ENCODE measurements around the gene MTHFD2. TPM values are rescaled to one million over a fixed set of nuclear protein-coding genes. Genes with fewer than 3 reads are reported as not detected.

The MTHFD2 gene
- 17.4 and 18.0 TPM in 2 replicates for total RNA-seq
- total RNA-seq (2013): 17.1 TPM
- 9.5 and 17.5 TPM in 2 replicates for polyA plus RNA-seq
- 11.5 and 13.4 TPM in 2 replicates for polyA minus RNA-seq

GRCh38 chr2:74198461-74199274, at the start of gene MTHFD2:
TSS of gene MTHFD2 (plus strand) at chr2:74198615. CDS start at chr2:74198642, 27 bp downstream.
- H3K27me3 ChIP-seq (replicated peaks in 1 of 4; ENCODE audit: control extremely low read depth in 1 of 4, control insufficient read depth in 3 of 4, insufficient read depth in 4 of 4, low read length in 3 of 4): no peaks in the 10 kb centered on the region
- POLR2A ChIA-PET: interaction anchor here (0.6 to 7.2 kb wide), 8 partner anchors 9 to 419 kb away, joined by 3 to 120 read pairs (median 4); partner anchors contain the start of genes BOLA3, DUSP11 and MOB1A
- Mint-ChIP-seq H3K4me1 (peaks cover 24% of the 10 kb centered on the region), H3K9me3 (ENCODE audit: insufficient read depth) (no peaks in the 10 kb centered on the region), H3K4me3 (peak within 1 kb of the TSS; percentile 98), H3K27me3 (no peaks in the 10 kb centered on the region), H3K27ac (peak within 1 kb of the TSS; percentile 99)
- H3K36me3 ChIP-seq (replicated peaks in 1 of 2; ENCODE audit: control extremely low read depth in 1 of 2, control insufficient read depth in 1 of 2, extremely low read depth in 1 of 2, insufficient read depth in 2 of 2, low read length in 1 of 2): no peaks in the 10 kb centered on the region
- no peak for TF ChIP-seq EZH2 (IDR thresholded peaks at IDR 0.05; ENCODE audit: borderline replicate concordance, insufficient read depth, low read depth, low read length, poor library complexity, severe bottlenecking)
- TF ChIP-seq, protein P1, sequence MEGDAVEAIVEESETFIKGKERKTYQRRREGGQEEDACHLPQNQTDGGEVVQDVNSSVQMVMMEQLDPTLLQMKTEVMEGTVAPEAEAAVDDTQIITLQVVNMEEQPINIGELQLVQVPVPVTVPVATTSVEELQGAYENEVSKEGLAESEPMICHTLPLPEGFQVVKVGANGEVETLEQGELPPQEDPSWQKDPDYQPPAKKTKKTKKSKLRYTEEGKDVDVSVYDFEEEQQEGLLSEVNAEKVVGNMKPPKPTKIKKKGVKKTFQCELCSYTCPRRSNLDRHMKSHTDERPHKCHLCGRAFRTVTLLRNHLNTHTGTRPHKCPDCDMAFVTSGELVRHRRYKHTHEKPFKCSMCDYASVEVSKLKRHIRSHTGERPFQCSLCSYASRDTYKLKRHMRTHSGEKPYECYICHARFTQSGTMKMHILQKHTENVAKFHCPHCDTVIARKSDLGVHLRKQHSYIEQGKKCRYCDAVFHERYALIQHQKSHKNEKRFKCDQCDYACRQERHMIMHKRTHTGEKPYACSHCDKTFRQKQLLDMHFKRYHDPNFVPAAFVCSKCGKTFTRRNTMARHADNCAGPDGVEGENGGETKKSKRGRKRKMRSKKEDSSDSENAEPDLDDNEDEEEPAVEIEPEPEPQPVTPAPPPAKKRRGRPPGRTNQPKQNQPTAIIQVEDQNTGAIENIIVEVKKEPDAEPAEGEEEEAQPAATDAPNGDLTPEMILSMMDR (IDR thresholded peaks at IDR 0.05): peak; percentile 93
- peak; percentile 87 for ATAC-seq (ENCODE audit: low read depth)
- H4K20me1 ChIP-seq (ENCODE audit: control insufficient read depth, insufficient read depth, low read length, poor library complexity, severe bottlenecking): no peaks in the 10 kb centered on the region
- H3K4me2 ChIP-seq (replicated peaks; ENCODE audit: low read depth, low read length, poor library complexity, severe bottlenecking): peak within 1 kb of the TSS; percentile 96
- H3K79me2 ChIP-seq (ENCODE audit: control insufficient read depth, insufficient read depth, low read length): peaks cover 42% of the 10 kb centered on the region
- peak; percentile 94 for DNase-seq
- peak within 1 kb of the TSS; percentile 92 to 96 for H3K27ac ChIP-seq (ENCODE audit: low read length in 2 of 2)
- peak within 1 kb of the TSS; percentile 30 to 79 (median 74) for H3K4me3 ChIP-seq (ENCODE audit: control extremely low read depth in 1 of 5, extremely low read depth in 1 of 5, insufficient read depth in 1 of 5, low read depth in 2 of 5, low read length in 4 of 5)
- intact Hi-C loops (cut with micrococcal nuclease): loop anchor here (1.0 to 2.0 kb wide), 8 partner anchors 12 to 369 kb away; partner anchors contain the start of genes C2orf81, MOB1A and WDR54
- WGBS (ENCODE audit: insufficient coverage): under 1% methylated on average over 96 of the region's 96 CpGs
- no peaks in the 10 kb centered on the region for H3K9me3 ChIP-seq (ENCODE audit: control extremely low read depth in 1 of 3, control insufficient read depth in 2 of 3, insufficient read depth in 1 of 3, low read length in 2 of 3)
- H2AFZ ChIP-seq (ENCODE audit: insufficient read depth, low read depth, low read length, poor library complexity, severe bottlenecking): peak within 1 kb of the TSS; percentile 89
- peaks cover 14 to 23% of the 10 kb centered on the region in 2 donors for H3K4me1 ChIP-seq (ENCODE audit: control insufficient read depth in 2 of 2, insufficient read depth in 2 of 2, low read length in 2 of 2)
- CTCF ChIA-PET: interaction anchor here (0.9 to 5.3 kb wide), 16 partner anchors 9 to 370 kb away, joined by 3 to 132 read pairs (median 6); partner anchors contain the start of genes MOB1A and STAMBP
- H3K9ac ChIP-seq (ENCODE audit: low read length): peak within 1 kb of the TSS; percentile 81
